ENCODE measurements around the gene SART3.

Gene SART3

GRCh38 chr12:108515916-108516315 is 45.1 kb downstream of the SART3 start:
- Histone ChIP-seq H3K4me1 (peaks cover 6% of the 10 kb centered on the region), H2AFZ (peak overlapping the region; percentile 91), H3K9me3 (ENCODE audit: control insufficient read depth, low read length) (no peaks in the 10 kb centered on the region), H3K36me3 (ENCODE audit: control insufficient read depth, insufficient read depth, low read length) (no peaks in the 10 kb centered on the region), H3K79me2 (no peaks in the 10 kb centered on the region), H3K9ac (peak overlapping the region; percentile 32), H3K27ac (no peak overlapping the region), H3K27me3 (ENCODE audit: control insufficient read depth, insufficient read depth, low read length) (no peaks in the 10 kb centered on the region), H3K4me2 (ENCODE audit: low read length) (peak overlapping the region; percentile 95), H3K4me3 (ENCODE audit: low read depth, low read length) (peak overlapping the region; percentile 79)
- no peak for TF ChIP-seq CTCF (IDR thresholded peaks at IDR 0.05)

- Histone ChIP-seq H3K9me3 (ENCODE audit: control insufficient read depth, low read length) (no peaks in the 10 kb centered on the region), H2AFZ (peak within 1 kb of the TSS; percentile 91), H3K9ac (peak within 1 kb of the TSS; percentile 32), H3K4me1 (peaks cover 6% of the 10 kb centered on the region), H3K4me2 (ENCODE audit: low read length) (peak within 1 kb of the TSS; percentile 95), H3K27ac (peak within 1 kb of the TSS; percentile 2), H3K79me2 (no peaks in the 10 kb centered on the region), H3K27me3 (ENCODE audit: control insufficient read depth, insufficient read depth, low read length) (no peaks in the 10 kb centered on the region), H3K36me3 (ENCODE audit: control insufficient read depth, insufficient read depth, low read length) (no peaks in the 10 kb centered on the region), H3K4me3 (ENCODE audit: low read depth, low read length) (peak within 1 kb of the TSS; percentile 79)
- no peak for TF ChIP-seq CTCF (IDR thresholded peaks at IDR 0.05)
These were observed 45.8 kb downstream of the SART3 start, which contains the start of gene FICD for GRCh38 chr12:108514973-108515814. TSS of gene FICD (plus strand) at chr12:108515277. CDS start at chr12:108516973, 1,696 bp downstream.

GRCh38 chr12:108514468-108514972 is 46.5 kb downstream of the SART3 start:
- Histone ChIP-seq H3K9me3 (ENCODE audit: control insufficient read depth, low read length) (no peaks in the 10 kb centered on the region), H3K4me1 (peaks cover 6% of the 10 kb centered on the region), H3K79me2 (no peaks in the 10 kb centered on the region), H3K4me2 (ENCODE audit: low read length) (peak overlapping the region; percentile 76), H3K4me3 (ENCODE audit: low read depth, low read length) (peak overlapping the region; percentile 79), H2AFZ (peak overlapping the region; percentile 91), H3K27ac (no peak overlapping the region), H3K27me3 (ENCODE audit: control insufficient read depth, insufficient read depth, low read length) (no peaks in the 10 kb centered on the region), H3K9ac (no peak overlapping the region), H3K36me3 (ENCODE audit: control insufficient read depth, insufficient read depth, low read length) (no peaks in the 10 kb centered on the region)
- no peak for TF ChIP-seq CTCF (IDR thresholded peaks at IDR 0.05)

GRCh38 chr12:108511633-108512540 is 49.1 kb downstream of the SART3 start:
- Histone ChIP-seq H3K79me2 (no peaks in the 10 kb centered on the region), H3K9ac (no peak overlapping the region), H3K9me3 (ENCODE audit: control insufficient read depth, low read length) (no peaks in the 10 kb centered on the region), H3K36me3 (ENCODE audit: control insufficient read depth, insufficient read depth, low read length) (no peaks in the 10 kb centered on the region), H3K27ac (no peak overlapping the region), H3K4me2 (ENCODE audit: low read length) (peak overlapping the region; percentile 27), H2AFZ (peak overlapping the region; percentile 0), H3K4me3 (ENCODE audit: low read depth, low read length) (no peak overlapping the region), H3K4me1 (peaks cover 6% of the 10 kb centered on the region), H3K27me3 (ENCODE audit: control insufficient read depth, insufficient read depth, low read length) (no peaks in the 10 kb centered on the region)
- peak; percentile 87 for TF ChIP-seq CTCF (IDR thresholded peaks at IDR 0.05)

All from parathyroid adenoma (tissue), 2 donors.